GM12892 (cell line): ENCODE results near the gene TICAM2.

Source experiments
- POLR2A ChIP-seq: IDR thresholded peaks from 2 replicates; pipeline ENCODE4 v1.6.1; 2011; ENCODE audit warnings: low read depth, low read length, control low read depth
- POLR2AphosphoS5 ChIP-seq: IDR thresholded peaks from 2 replicates; pipeline ENCODE4 v1.6.1; 2011; ENCODE audit warnings: low read depth, low read length, control low read depth
- TAF1 ChIP-seq: IDR thresholded peaks from 2 replicates; pipeline ENCODE4 v1.6.1; 2011; ENCODE audit warnings: low read depth, mild to moderate bottlenecking, control low read depth, low read length, borderline replicate concordance

DNA sequence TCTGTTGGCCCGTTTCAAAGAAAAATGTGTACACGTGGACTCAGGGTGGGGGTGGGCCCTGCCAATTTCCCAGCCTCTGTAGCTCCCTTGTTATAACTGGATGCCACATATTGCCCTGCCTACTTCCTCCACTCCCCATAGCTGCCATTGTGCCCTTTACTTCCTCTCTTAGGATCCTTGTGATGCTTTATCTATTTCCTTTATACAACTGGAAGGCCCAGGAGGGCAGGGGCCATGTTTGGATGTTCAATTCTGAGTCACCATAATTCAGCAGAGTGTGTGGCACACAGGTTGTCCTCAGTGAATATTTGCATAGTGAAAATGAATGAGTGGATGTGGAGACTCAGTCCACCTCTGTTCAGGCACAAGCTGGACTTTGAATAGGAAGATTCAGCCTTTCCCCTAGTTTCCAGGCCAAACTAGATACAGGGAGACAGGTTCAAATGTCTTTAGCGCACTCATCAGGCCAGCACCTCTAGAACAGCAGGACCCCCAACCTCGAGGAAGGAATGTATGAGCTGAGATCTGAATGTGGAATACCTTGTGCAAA, 47.1 kb downstream of the TICAM2 start:
- no peak for TF ChIP-seq POLR2AphosphoS5
- no peak for TF ChIP-seq TAF1
- TF ChIP-seq POLR2A = no peak
